NK-92 treated with Interleukin-12 subunit alpha and Interleukin-12 subunit beta, amount 100 ng/mL, for 24 hours (cell line): ENCODE measurements around the gene TEPSIN.

Experiments used
- DNase-seq: peaks from one replicate; lab custom pipeline; 2025; lab: John Stamatoyannopoulos, UW

TEPSIN gene

GRCh38 chr17:81219476-81220180, 19.2 kb downstream of the TEPSIN start:
- no peak for DNase-seq

- DNase-seq: no peak
Measured at GRCh38 chr17:81218991-81219390, 19.9 kb downstream of the TEPSIN start.

- DNase-seq: no peak
Measured at GRCh38 chr17:81218459-81218858, 20.4 kb downstream of the TEPSIN start.

GRCh38 chr17:81217491-81217890, 21.4 kb downstream of the TEPSIN start:
- no peak for DNase-seq

GRCh38 chr17:81213978-81214377, 24.9 kb downstream of the TEPSIN start:
- DNase-seq: no peak

- no peak for DNase-seq
Measured at GRCh38 chr17:81212365-81212764, 26.5 kb downstream of the TEPSIN start.

- no peak for DNase-seq
Measured at GRCh38 chr17:81210868-81211267, 28.0 kb downstream of the TEPSIN start.

- no peak for DNase-seq
Measured at GRCh38 chr17:81210466-81210865, 28.4 kb downstream of the TEPSIN start.

- no peak for DNase-seq
Measured at GRCh38 chr17:81209141-81209540, 29.7 kb downstream of the TEPSIN start.

- no peak for DNase-seq
Measured at GRCh38 chr17:81208651-81209050, 30.2 kb downstream of the TEPSIN start.

- DNase-seq: no peak
Measured at GRCh38 chr17:81207610-81208581, 31.0 kb downstream of the TEPSIN start.

- no peak for DNase-seq
Measured at GRCh38 chr17:81206657-81207056, 32.2 kb downstream of the TEPSIN start.

GRCh38 chr17:81206166-81206565, 32.7 kb downstream of the TEPSIN start:
- DNase-seq: no peak

GRCh38 chr17:81204578-81204977, 34.3 kb downstream of the TEPSIN start:
- no peak for DNase-seq

GRCh38 chr17:81203136-81203535, 35.7 kb downstream of the TEPSIN start:
- DNase-seq: no peak

- no peak for DNase-seq
Measured at GRCh38 chr17:81202318-81202717, 36.5 kb downstream of the TEPSIN start.

GRCh38 chr17:81200695-81201580, 37.9 kb downstream of the TEPSIN start:
- no peak for DNase-seq

- DNase-seq: no peak
Measured at GRCh38 chr17:81200201-81200600, 38.7 kb downstream of the TEPSIN start.

GRCh38 chr17:81199482-81199830, 39.4 kb downstream of the TEPSIN start:
- DNase-seq: no peak

GRCh38 chr17:81198826-81199481, 39.9 kb downstream of the TEPSIN start:
- DNase-seq: no peak

- no peak for DNase-seq
Measured at GRCh38 chr17:81197831-81198490, 40.9 kb downstream of the TEPSIN start.
